Thoracic aorta (tissue), 2 donors: Measurements from ENCODE around the gene ZNF160. TPM values are rescaled to one million over a fixed set of nuclear protein-coding genes. Genes with fewer than 3 reads are reported as not detected.

Experiments used
- ATAC-seq: fragments of 150-250 bp; one replicate; pipeline ENCODE4 v1.8.0; 2017; ENCODE audit warnings: low read depth; ENCODE audit not compliant: insufficient number of reproducible peaks, low FRiP score
- DNase-seq: peaks from one replicate; pipeline ENCODE4 v3.0.0-alpha.2; 2020; ENCODE audit warnings: low spot score
- H3K27ac ChIP-seq, 2 donors: fragments of 200-600 bp; sonication (generic); 1 replicate in 1 of 2; 2 replicates in 1 of 2; pipeline ENCODE4 v1.5.1; 2016; ENCODE audit warnings: mild to moderate bottlenecking in 2 of 2, moderate library complexity in 2 of 2
- H3K27me3 ChIP-seq: fragments of 200-600 bp; sonication (generic); replicated peaks from 2 replicates; pipeline ENCODE4 v1.6.0; 2016; ENCODE audit warnings: mild to moderate bottlenecking; ENCODE audit not compliant: insufficient read depth
- H3K36me3 ChIP-seq: fragments of 200-600 bp; sonication (generic); one replicate; pipeline ENCODE4 v1.5.1; 2016
- H3K4me1 ChIP-seq, 2 donors: fragments of 200-600 bp; sonication (generic); 1 replicate in 1 of 2; 2 replicates in 1 of 2; pipeline versions ENCODE4 v1.5.1 to v1.6.0; 2016; ENCODE audit warnings: low read depth in 2 of 2, mild to moderate bottlenecking in 1 of 2; ENCODE audit not compliant: control insufficient read depth in 1 of 2
- H3K4me3 ChIP-seq: fragments of 200-600 bp; sonication (generic); 2 replicates; pipeline ENCODE4 v1.5.1; 2016; ENCODE audit warnings: mild to moderate bottlenecking
- H3K9me3 ChIP-seq: fragments of 200-600 bp; sonication (generic); 2 replicates; pipeline ENCODE4 v1.5.1; 2016
- CTCF ChIP-seq: fragments of 200-600 bp; sonication (generic); IDR thresholded peaks from one replicate; pipeline ENCODE4 v1.5.1; 2019; ENCODE audit warnings: antibody characterized with exemption
- total RNA-seq, 2 donors: library from RNA; depleted of rRNA; stranded (reverse); fragments of >200 nt; gene quantifications; one replicate each; pipeline versions ENCODE4 v1.1.0 to v1.2.3, GENCODE V29; 2016

Gene ZNF160
- total RNA-seq, result 10 to 100 TPM; 32.9 to 67.2 TPM

GRCh38 chr19:53103234-53104203 is at the start of gene ZNF160:
TSS of gene ZNF160 (minus strand) at chr19:53103422. CDS start at chr19:53086276, 17,146 bp downstream.
- ATAC-seq, result peak; percentile 98
- no peak for TF ChIP-seq CTCF
- H3K27ac ChIP-seq, result peak within 1 kb of the TSS; percentile 94 to 99
- H3K9me3 ChIP-seq, result no peaks in the 10 kb centered on the region
- peaks cover 15 to 16% of the 10 kb centered on the region in 2 donors for H3K4me1 ChIP-seq
- H3K27me3 ChIP-seq, result no peaks in the 10 kb centered on the region
- peak; percentile 94 for DNase-seq
- peaks cover 11% of the 10 kb centered on the region for H3K36me3 ChIP-seq
- H3K4me3 ChIP-seq, result peak within 1 kb of the TSS; percentile 100

- TF ChIP-seq CTCF, result no peak
- Histone ChIP-seq H3K27me3 (no peaks in the 10 kb centered on the region), H3K4me3 (no peak overlapping the region), H3K4me1 (no peaks in the 10 kb centered on the region), H3K27ac (no peak overlapping the region), H3K36me3 (peaks cover 72% of the 10 kb centered on the region), H3K9me3 (peaks cover 79% of the 10 kb centered on the region)
- no peak for ATAC-seq
- DNase-seq, result no peak
Measured at GRCh38 chr19:53147645-53148044, 44.4 kb upstream of the ZNF160 start.

GRCh38 chr19:53140351-53140750 is 37.1 kb upstream of the ZNF160 start:
- TF ChIP-seq CTCF, result no peak
- ATAC-seq, result no peak
- H3K36me3 ChIP-seq, result peaks cover 37% of the 10 kb centered on the region
- H3K9me3 ChIP-seq, result peaks cover 88% of the 10 kb centered on the region
- no peak overlapping the region for H3K4me3 ChIP-seq
- H3K4me1 ChIP-seq, result no peaks in the 10 kb centered on the region
- no peaks in the 10 kb centered on the region for H3K27me3 ChIP-seq
- no peak overlapping the region for H3K27ac ChIP-seq
- DNase-seq, result no peak

- DNase-seq, result no peak
- peaks cover 0 to 9% of the 10 kb centered on the region in 2 donors for H3K4me1 ChIP-seq
- H3K27ac ChIP-seq, result no peak overlapping the region
- no peak for TF ChIP-seq CTCF
- H3K27me3 ChIP-seq, result no peaks in the 10 kb centered on the region
- H3K9me3 ChIP-seq, result peaks cover 56% of the 10 kb centered on the region
- peaks cover 9% of the 10 kb centered on the region for H3K36me3 ChIP-seq
- ATAC-seq, result no peak
- H3K4me3 ChIP-seq, result no peak overlapping the region
Measured at GRCh38 chr19:53136432-53136831, 33.2 kb upstream of the ZNF160 start.

GRCh38 chr19:53132141-53132991 is 29.1 kb upstream of the ZNF160 start, which contains the start of gene ZNF415:
TSS of gene ZNF415 (minus strand) at chr19:53132910. CDS start at chr19:53122676, 10,234 bp downstream.
- no peak for TF ChIP-seq CTCF
- H3K4me1 ChIP-seq, result peaks cover 0 to 12% of the 10 kb centered on the region in 2 donors
- peak within 1 kb of the TSS in 1 of 2 donors; percentile 37 for H3K27ac ChIP-seq
- ATAC-seq (no peak), DNase-seq (peak; percentile 25)
- peaks cover 15% of the 10 kb centered on the region for H3K9me3 ChIP-seq
- no peaks in the 10 kb centered on the region for H3K27me3 ChIP-seq
- H3K4me3 ChIP-seq, result peak within 1 kb of the TSS; percentile 76
- H3K36me3 ChIP-seq, result no peaks in the 10 kb centered on the region
